NCI-H187 treated with DMSO at 0.1 percent for 48 hours (cell line): ENCODE data around the gene ATXN7L1.
"Not testable (repeated sequence)": the region's sequence is repeated elsewhere in the genome, so short reads cannot be mapped to it uniquely, and the experiment has no call there.

ENCODE experiments used
- DNase-seq: peaks from one replicate; lab custom pipeline; 2025; lab: John Stamatoyannopoulos, UW

Gene ATXN7L1

DNA sequence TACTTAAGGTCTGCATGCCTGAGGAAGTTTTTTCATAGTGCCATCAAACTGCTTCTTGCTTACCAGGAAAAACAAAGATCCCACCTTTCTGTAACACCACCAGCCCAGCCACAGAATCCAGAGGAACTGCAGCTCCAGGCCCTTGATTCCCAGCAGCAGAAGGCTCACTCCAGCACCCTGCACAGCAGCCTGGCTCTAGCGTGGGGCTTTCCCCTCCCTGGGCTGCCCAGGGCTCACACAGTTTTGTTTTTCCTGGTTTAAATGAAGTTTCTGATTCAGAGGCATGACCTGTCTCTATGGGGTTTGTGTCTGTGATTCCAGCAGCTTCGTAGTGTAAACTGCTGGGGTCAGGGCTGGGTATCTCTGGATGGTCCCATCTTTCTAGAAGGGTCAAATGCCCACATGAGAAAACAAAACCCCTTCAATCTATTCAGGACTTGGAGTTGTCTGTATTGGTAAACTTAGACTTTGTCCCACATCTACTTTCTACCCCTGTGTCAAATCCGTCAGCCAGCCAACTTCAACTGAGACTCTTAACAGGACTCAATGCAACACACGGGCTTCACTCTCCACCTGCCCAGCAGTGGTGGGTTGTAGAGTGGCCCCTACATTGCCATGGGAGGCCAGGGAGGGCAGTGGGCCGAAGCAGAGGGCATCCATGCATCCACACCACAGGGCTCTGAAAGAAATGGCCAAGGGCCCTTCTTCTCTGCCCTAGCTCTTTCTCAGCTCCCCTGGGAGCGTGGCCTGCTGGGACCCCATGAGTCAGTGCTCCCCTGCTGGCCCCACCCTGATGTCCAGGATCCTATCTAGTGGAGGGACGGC, 73.6 kb downstream of the ATXN7L1 start:
- no peak for DNase-seq

DNA sequence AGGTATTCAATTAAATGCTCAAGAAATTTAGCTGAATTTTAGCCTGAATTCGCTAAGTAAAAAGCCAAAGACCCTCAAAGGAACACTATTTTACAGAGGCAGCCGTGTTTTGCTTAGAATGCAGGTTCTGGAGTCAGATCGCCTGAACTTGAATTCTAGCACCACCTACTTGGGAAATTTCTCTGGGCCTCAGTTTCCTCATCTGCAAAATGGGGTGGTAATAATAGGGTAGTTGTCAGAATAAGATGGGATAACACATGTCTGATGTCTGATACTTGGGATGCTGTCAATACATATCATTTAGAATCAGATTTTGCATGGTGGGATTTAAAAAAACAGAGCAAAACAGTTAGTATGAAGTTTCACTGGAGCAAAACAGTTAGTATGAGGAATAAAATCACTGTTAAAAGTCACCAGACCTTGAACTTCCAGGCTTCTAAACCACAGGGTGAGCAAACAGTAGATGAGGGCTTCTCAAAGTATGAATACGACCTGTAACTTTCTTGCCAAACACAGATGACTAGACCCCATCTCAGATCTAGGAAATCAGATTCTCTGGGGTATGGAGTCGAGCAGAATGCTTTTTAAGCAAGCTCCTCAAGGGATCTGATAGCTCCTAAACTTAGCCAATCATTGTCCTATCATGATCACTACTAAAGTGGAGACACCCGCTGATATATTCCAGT, 75.4 kb downstream of the ATXN7L1 start:
- DNase-seq, result no peak

DNA sequence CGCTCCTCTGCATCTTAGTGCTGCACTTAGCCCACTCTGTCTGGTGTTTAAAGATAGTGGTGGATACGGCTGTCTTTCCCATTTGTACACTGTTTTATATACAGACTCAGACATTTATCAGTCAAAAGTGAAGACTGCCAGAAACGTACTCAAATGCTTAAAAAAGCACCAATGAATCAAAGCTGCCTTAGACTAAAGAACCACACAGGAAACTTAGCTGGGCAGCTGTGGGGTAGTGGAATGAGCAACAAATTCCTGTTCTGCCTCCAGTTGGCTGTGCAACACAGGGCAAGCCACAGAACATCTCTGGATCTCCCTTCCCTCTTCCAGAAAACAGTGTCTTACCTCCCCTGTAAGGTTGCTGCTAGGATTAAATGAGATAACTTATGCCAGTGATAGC, 76.0 kb downstream of the ATXN7L1 start:
- no peak for DNase-seq

DNA sequence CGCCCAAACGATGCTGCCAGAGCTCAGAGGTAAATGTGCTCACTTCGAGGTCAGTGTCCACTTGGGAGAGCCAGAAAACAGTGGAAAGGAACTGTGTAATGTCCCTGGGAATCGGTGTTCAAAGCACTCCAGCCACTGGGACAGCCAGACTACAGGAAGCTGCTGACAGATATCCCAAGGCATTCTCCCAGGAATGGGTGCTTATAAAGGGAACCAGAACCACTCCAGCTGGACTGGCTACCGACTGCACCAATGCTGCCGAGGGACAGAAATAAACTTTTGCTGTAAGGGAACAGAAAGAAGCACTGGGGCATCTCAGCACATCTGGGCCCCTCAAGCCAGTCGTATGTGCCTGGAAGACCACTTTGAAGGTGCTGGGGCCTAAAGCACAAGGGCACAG, 76.7 kb downstream of the ATXN7L1 start:
- DNase-seq, result no peak

DNA sequence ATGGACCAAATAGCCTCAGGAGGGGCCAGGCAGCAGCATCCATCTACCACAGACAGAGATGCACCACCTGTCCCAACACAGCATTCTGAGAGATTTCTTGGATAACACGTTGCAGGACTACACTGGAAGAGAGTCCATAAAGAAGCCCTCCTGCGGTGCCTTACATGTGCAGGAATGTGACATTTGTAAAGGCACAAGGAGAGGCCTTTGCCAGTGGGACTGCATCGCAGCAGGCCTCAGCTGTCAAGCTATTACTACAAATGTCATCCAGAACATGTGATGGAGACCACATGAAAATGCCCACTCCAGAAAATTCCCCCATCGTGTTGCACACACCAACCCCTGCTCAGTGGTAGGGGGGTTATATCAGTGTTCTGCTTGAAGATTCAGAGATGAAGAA, 77.4 kb downstream of the ATXN7L1 start:
- no peak for DNase-seq

DNA sequence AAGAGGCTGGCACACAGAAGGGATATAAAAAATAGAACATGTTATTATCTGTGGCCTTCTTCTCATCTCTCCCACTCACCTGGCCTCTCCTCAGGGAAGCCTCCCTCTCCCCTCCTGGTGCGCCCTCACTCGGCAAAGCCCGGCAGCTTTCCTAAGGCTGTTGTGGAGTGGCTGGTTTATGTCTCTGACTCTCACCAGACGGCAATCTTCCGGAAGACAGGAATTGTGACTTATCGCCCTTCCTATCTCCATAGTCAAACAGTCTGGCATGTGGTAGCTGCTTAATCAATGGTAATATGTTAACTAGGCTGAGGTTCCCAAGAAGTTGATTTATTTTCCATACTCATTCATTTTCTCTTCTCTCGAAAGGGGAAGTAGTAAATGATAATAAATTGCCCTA, 78.7 kb downstream of the ATXN7L1 start:
- DNase-seq, result no peak

DNA sequence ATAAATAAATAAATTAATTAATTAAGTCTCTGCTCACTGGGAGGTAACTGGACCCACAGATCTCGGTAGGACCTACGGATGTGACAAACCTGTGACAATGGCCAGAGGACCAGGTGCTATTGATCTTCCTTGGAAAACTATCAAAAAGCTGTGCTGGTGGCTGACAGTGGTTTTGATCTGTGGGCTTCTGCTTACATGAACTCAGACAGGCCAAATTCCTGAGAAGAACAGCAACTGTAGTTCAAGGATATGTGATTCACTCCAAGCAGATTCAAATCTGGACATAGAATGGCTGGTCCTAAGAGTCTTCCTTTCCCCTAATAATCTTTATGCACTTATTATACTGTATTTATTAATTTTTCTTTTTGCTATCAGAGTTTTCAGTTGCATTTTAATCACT, 80.0 kb downstream of the ATXN7L1 start:
- DNase-seq, result no peak

DNA sequence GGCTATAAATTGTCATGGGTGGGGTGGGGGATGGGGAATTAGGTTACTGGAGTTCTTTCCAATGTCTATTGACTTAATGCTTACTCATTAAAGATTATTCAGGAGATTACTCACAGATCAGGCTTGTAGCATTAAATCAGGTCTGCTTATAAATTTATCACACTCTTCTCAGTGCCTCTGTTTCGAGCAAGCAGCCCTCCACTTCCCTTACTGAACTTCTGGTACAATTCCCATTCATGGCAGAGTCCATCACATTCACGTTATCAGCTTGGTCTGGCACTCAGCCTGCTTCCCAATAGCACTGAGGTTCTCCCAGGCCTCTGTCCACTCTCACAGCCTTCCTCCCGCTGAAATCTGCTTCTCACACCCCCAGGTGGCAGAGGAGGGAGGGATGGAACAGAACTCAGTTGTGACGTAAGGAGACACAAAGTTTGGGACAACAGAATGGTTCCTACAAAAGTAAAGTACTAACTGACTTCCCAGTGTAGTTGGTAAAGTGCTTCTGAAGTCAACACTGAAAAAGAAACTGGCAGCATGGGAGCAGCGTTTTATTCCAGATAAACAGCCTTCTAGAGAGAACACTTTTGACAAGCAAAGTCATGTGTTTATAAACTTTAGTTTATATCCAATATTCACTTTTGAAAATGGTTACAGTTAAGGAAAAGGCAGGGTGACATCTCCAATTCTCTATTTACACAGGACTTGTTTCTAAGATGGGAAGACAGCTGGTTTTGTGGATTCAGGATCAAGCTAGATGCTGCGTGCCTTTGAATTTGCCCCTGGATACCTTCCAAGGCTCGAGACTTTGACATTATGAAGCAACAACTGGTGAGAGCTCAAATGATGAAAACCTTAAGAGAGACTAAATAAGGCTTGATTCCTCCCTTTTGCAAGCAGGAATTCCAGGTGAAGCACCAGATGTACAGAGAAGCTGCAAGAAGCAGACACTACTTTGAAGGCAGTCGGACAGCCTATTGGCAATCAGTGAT, 81.4 kb downstream of the ATXN7L1 start:
- no peak for DNase-seq

DNA sequence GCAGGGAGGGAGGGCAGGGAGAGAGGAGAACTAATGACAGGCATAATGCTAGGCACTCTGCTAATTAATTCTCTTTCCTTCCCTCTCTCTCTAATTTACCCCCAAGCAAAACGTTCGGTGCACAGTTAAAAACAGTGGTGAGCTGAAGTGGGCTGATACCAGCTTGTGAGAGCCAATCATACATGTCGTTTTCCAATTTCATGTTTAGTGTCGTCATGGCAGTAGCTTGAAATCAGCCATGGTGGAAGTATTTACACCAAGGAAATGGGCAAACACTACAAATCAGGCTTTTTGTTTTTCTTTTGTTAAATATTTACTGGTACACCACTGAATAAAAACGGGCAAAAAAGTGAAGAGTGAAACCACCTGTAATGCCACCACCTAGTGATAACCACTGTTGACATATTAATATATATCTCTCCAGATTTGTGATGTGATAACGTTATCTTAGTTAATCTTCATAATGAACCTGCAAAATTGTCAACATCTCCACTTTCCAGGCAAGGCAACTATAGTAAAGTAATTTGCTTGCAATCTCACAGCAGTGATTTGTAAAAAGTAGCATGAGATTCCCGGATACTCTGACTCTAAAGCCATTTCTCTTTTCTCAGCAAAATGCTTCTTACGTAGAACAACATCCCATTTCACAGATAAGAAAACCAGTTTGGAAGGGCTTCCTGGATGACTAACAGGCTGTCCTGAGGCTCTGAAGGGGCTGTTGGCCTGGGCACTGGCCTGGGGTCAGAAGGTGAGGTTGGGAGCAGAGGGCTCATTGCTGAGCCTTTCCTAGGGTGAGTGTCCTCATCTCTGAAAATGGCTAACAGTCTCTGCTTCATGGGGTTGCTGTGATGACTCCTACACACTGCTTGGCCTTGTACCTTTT, 83.7 kb downstream of the ATXN7L1 start:
- no peak for DNase-seq

DNA sequence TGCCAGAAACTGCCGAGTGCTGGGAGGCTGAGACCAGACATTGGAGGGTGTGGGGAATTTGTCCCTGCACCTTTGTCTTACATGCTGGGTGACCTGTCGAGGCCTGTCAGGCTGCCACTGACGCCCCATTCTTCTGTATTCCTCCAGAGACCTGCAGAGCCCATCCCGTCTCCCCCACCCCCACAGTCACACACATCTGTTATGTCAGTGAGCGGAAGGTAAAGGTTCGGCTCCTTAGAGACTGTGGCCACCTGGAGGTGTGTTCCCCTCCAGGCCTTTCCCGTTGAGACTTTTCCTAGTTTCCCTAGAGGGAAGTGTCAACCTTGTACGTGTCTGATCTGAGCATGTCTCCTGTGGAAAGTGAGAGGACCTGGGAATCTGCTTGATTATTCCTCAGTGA, 84.5 kb downstream of the ATXN7L1 start:
- no peak for DNase-seq

DNA sequence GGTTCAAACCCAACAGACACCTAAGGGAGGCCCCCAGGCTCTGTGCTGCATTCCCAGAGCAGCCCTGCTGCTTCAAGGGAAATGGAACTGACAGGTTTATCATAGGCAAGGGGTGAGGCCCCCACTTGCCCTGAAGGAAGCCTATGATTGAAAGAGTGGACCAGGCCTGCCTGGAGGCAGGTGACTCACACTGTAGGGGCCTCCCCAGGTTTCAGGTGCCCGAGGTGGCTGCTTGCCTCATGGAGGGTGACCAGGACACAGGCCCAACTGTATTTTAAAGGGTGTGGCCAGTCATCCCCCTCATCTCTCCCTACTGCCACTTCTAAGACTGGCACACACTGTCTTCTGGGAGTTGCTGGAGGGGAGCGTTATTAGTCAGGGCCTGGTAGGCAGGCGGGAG, 85.4 kb downstream of the ATXN7L1 start:
- DNase-seq, result no peak

DNA sequence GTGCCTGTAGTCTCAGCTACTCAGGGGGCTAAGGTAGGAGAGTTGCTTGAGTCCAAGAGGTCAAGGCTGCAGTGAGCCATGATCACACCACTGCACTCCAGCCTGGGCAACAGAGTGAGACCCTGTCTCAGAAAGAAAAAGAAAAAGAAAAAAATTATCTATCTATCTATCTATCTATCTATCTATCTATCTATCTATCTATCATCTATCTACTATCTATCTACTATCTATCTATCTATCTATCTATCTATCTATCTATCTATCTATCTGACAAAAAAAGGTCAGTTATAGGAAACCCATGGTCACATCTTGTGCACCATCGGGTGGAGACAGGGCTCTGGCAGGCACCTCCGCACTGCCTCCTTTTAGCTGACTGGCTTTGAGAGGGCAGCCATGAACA, 85.9 kb downstream of the ATXN7L1 start:
- DNase-seq, result not testable (repeated sequence)

DNA sequence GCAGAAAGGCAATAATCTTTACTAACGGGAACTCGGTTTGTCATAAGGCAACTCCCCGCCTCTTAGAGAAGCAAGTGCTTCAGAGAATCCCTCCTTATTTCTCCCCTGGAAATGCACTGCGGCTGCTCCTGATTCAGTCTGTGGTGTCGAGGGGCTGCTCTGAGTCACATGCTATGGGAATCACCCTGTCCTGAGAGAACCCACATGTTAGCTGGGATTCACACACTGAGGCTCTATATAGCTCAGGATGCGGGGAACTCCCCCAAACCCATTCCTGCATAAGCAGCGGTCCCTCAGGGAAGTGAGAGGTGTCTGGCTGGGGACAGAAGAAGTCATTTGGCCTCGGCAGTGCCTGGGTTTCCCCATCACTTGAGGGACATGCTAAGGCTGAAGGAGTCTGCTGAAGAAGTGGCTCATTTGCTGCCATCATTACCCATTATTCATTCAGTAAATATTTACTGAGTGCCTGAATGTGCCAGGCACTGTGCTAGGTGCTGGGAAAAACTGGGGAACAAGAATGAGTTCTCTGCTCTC, 87.5 kb downstream of the ATXN7L1 start:
- no peak for DNase-seq

DNA sequence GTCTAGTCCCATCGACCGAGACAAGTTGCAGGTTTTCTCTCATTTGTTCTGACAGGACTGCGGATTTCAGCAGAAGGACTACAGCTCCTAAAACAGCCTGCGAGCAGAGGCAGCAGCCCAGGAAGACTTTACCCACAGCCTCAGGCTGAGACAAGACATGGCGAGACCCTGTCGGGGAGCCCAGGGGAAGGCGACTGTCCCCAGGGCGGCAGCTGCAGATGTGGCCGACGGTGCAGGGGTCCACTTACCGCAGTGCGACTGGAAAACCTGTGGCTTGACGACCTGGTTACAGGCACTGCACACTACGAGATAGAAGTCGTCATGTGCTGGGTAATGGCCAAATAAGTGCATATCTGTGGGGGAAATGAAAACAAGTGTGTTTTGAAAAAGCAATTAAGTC, 88.0 kb downstream of the ATXN7L1 start:
- no peak for DNase-seq

DNA sequence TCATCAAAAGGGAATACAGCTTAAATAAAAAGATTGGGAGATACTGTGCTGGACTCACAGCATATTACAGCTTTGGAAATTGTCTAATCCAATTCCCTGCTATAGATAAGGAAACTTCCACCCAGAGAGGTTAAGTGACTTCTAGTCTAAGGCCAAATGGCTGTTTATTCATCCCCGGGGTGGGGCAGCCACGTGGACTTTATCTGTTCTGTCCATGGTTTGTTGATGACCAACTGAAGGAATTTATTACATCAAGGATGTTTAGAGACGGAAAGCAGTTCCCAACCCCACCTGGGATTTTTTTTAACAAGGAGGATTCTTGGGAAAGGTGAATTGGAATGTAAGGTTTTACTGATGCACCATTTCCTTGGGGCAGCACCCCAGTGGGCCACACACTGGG, 88.6 kb downstream of the ATXN7L1 start:
- DNase-seq, result no peak

DNA sequence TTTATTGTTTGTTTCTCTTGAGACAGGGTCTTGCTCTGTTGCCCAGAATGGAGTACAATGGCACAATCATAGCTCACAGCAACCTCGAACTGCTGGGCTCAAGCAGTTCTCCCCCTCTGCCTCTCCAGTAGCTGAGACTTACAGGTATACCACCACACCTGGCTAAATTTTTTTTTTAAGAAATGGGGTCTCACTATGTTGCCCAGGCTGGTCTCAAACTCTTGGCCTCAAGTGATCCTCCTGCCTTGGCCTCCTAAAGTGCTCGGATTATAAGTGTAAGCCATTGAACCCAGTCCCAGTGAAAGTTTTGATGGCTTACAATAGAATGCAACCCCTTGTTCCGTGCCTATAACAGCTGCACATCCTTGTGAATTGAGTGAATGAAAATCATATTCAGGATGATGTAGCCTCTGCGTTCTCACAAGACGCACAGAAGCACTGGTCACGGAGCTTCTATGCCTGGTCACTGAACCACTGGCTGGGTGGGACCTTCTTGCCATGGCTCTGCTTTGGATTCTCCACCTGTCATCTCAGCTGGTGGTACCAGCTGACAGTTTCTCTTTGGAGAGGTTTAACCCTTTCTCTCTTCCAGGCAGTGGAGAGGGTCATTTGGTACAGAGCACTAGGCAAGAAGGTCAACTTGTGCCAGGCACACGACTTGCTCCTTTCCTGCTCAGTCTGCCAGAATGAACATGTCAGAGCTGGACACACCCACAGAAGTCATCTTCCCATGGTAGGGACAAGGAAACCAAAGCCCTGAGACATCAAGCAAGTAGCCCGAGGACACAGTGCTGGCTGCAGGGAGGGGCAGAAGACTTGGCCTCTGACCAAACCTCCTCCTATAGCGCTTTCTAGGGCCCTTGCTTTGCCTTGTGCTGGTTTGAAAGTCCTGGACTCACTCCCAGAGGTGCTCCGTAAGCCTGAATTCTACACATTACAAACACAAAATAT, 89.6 kb downstream of the ATXN7L1 start:
- DNase-seq, result no peak

DNA sequence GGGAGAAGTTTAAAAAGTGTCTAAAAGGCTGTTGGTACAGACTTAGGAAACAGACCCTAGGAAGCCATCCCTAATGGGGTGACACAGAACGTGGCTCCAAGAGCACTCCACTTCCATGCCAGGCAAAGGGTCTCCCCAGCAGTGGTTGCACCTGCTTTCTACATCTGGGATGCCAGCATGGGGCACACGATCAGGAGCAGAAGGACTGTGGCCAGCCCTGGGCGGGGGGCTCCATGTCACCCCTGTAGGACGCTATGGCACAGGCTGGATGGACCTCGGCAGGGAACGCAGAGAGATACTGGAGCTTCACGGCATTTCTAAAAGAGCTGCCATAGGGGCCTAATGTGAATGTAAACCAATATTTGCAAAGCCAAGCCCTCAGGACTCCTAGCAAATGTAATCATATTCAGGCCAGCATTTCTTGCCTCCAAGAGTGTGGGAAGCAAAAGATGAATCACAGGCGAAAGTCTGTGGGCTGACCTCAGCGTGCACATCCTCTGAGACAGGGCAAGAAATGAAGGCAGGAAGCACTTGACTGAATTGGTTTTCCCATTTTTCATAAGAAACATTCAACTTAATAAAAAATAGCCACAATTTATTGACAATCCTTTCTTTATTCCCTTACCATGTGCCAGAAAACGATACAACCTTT, 93.9 kb downstream of the ATXN7L1 start:
- no peak for DNase-seq

DNA sequence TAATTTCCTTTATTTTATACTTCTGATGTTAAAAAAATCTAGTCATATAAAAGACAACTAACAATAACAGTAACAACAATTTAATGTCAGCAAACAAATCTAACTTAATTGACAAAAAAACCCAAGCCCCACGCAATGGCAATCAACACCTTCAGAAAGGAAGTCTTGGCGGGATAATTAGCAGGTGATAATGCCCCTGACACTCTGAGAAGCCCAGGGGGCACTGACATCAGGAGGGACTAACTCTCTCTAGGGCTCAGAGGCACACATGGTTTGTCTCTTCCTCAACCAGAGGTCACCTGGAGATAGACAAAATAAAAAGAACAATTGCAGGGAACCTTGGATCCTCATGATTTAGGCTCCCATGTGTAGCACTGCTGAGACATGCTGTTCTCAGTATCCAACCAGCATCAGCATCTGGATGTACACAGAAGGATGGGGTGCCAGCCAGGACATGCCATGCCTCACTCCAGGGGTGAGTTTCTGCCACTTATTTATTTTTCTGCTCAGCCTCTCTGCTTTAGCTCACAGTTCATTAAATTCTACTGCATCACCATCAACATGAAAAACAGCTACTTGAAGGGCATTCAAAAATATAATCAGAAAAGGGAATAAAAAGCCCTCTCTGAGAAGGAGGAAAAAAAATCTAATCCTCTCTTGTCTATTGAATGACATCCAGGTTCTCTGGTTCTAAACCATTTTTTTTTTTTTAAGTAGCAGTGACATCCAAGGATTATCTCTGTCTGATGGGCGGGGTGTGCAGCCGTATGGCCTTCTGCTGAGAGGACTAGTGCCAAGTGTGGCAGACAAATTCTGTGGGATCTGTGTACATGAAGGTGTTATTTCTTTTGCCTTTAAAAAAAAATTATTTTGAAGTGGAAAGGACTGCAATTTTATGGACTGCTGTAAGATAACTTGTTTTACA, 96.3 kb downstream of the ATXN7L1 start:
- DNase-seq, result no peak
